Stimulated activated naive CD8-positive, alpha-beta T cell treated with anti-CD3 and anti-CD28 coated beads, Interleukin-15, Interleukin-2, amounts not matched to agents 100 U/mL and 50 U/mL, for 24 hours (primary cell): ENCODE measurements around the gene ZW10.
"Not testable (repeated sequence)": the region's sequence is repeated elsewhere in the genome, so short reads cannot be mapped to it uniquely, and the experiment has no call there.

Source experiments
- ATAC-seq: fragments of 150-1000 bp; cut with Tn5 transposase; one replicate; pipeline ENCODE4 v1.10.0; 2021
- DNase-seq: peaks from one replicate; pipeline ENCODE4 v3.0.0; 2021

ZW10 gene

GRCh38 chr11:113752932-113753331 is 20.6 kb downstream of the ZW10 start:
- ATAC-seq (no peak), DNase-seq (no peak)

- DNase-seq (no peak), ATAC-seq (peak; percentile 65)
These were observed 37.2 kb downstream of the ZW10 start for GRCh38 chr11:113736323-113736722.

- DNase-seq (no peak), ATAC-seq (no peak)
These were observed 41.4 kb downstream of the ZW10 start for GRCh38 chr11:113732092-113732491.

- no peak for DNase-seq
- no peak for ATAC-seq
These were observed 42.4 kb downstream of the ZW10 start for GRCh38 chr11:113730887-113731726.

GRCh38 chr11:113729456-113729855 is 44.0 kb downstream of the ZW10 start:
- DNase-seq, result no peak

DNA sequence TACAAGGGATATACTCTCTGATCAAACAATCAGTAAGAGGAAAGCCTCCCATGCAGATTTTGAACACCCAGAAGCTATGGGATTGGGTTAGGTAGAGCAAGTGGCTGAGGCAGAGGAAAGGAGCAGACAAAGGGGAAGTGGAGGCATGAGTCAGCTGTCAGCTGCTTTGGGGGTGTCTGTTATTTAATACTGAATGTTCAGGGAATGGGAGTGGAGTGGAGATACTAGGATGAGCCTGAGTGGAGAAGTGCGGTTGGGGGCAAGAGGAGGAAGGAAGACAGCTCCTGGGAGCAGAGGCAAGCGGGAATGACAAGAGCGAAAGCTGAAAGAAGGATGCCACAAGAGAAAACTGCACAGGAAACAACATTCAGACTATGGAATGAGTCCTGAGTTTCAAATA is 44.7 kb downstream of the ZW10 start:
- no peak for DNase-seq
- no peak for ATAC-seq

More at GRCh38 chr11:113729456-113729855, 44.0 kb downstream of the ZW10 start:
- peak; percentile 14 for ATAC-seq

GRCh38 chr11:113725913-113726312 is 47.6 kb downstream of the ZW10 start:
- no peak for DNase-seq
- ATAC-seq, result peak; percentile 49

- ATAC-seq, result no peak
These were observed 48.1 kb downstream of the ZW10 start for GRCh38 chr11:113725407-113725806.

DNA sequence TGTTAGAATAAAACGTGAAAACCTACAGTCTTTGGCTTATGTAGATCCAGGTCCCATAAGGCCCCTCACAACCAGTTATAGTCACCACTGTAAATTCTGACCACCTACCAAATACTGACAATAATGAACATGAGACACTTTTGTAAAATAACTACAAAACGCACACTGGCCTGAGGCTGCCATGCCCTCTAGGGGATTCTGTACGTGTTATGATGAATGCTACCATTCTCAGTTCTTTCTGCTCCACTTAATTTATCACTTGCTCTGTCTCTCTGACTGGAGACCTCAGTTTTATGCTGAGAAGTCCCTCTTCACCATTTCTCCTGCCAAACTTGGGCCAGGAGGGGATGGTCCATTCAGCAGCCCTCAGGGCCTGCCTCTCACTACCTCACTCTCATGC is 48.7 kb downstream of the ZW10 start:
- no peak for ATAC-seq

More at GRCh38 chr11:113725407-113725806, 48.1 kb downstream of the ZW10 start:
- DNase-seq, result no peak

DNA sequence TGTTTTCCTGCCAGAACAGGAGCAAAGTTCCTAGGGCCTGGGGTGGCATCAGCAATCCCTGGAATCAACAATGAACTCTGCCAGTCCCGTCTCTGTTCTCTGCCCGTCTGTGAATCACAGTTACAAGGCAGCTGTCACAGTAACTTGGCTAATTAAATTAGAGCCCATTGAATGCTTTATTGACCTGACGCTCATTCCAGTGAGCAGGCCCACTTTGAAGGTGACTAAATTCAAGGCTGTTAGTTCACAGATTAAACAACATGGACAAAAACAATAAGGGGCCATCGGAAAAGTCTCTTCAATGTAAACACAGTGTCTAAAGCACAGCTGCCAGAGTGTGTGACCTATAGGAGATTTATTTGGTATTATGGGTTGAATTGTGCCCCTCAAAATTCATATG is 49.7 kb downstream of the ZW10 start:
- DNase-seq, result no peak
- ATAC-seq, result no peak

More for the DNA sequence above, 48.7 kb downstream of the ZW10 start:
- no peak for DNase-seq

GRCh38 chr11:113722934-113723333 is 50.6 kb downstream of the ZW10 start:
- ATAC-seq (no peak), DNase-seq (no peak)

DNA sequence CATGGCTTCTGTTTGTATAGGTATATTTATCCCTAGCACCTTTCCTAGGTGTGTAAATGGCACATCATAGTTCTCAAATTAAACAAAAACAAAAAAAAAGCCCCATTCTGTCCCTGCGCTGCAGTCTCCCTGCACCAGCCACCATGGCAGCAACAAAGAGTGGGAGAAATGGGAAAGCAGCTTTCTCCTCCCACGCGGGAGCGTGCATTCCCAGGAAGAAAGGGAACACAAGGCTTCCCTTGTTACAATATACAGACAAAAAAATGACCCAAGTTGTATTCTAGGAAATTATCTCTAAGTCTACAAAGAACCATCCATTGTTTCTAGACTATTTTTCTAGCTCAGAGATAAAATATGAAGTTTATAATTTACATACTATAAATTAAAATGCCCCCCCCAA is 51.3 kb downstream of the ZW10 start:
- no peak for ATAC-seq
- no peak for DNase-seq

- DNase-seq (no peak), ATAC-seq (no peak)
These were observed 51.9 kb downstream of the ZW10 start for GRCh38 chr11:113721462-113722066.

DNA sequence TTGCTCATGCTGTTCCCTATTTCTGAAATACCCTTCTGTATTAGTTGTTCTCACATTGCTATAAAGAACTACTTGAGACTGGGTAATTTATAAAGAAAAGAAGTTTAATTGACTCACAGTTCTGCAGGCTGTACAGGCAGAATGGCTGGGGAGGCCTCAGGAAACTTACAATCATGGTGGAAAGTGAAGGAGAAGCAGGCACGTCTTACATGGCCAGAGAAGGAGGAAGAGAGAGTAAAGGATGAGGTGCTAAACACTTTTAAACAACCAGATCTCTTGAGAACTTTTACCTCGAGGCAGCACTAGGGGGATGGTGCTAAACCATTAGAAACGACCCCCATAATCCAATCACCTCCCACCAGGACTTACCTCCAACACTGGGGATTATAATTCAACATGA is 53.0 kb downstream of the ZW10 start:
- not testable (repeated sequence) for DNase-seq, ATAC-seq

DNA sequence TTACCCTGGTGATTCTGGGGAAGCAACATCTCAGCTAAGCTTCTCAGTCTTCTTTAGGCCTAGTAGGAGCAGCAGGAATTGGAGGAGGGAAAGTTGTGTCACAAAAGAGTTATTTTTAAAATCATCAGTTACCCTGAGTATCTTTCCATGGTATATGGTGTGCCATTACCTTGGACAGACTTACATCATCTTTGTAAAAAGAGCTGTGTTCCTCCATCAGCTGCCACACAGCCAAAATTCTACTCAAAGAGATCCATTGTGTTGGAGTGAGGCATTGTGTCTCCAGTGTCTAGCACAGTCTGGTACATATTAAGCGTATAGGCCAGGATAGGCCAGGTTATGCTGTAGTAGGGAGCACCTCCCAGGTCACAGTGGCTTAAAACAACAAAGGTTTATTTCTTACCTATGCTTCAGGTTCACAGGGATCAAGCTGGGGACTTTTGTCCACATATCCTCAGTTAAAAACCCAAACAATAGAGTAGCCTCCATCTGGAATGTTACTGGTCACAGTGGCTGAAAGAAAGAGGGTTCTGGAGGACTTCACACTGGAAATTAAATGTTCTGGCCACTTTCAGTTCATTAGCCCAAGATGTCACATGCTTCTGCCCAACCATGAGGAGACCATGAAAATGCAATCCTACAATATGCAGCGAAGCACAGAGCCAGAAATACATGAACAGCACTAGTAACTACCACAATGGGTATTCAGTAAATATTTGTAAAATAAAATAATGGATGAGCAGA is 57.4 kb downstream of the ZW10 start:
- DNase-seq (no peak), ATAC-seq (no peak)

GRCh38 chr11:113715273-113715672 is 58.2 kb downstream of the ZW10 start:
- ATAC-seq, result no peak
- no peak for DNase-seq

DNA sequence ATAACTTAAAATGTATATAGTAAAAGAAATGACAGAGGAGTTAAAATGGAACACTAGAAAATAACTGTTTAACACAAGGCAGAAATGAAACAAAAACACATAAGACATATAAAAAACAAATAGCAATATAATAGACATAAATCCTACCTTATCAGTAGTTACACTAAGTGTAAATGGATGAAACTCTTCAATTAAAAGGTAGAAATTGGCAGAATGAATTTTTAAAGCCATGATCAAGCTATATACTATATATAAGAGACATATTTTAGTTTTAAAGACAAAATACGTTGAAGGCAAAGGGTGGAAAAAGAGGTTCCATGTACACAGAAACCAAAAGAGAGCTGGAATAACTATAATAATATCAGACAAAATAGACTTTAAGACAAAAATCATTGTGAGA is 62.5 kb downstream of the ZW10 start:
- DNase-seq (no peak), ATAC-seq (no peak)

- ATAC-seq, result no peak
- no peak for DNase-seq
These were observed 67.4 kb downstream of the ZW10 start, which contains the start of gene TMPRSS5 for GRCh38 chr11:113705871-113706655. Gene TMPRSS5 (minus strand): TSS chr11:113706308. CDS start chr11:113706224, 84 bp downstream.

GRCh38 chr11:113703551-113703950 is 69.9 kb downstream of the ZW10 start:
- not testable (repeated sequence) for DNase-seq, ATAC-seq

- ATAC-seq (no peak), DNase-seq (no peak)
These were observed 72.0 kb downstream of the ZW10 start for GRCh38 chr11:113701491-113701890.

DNA sequence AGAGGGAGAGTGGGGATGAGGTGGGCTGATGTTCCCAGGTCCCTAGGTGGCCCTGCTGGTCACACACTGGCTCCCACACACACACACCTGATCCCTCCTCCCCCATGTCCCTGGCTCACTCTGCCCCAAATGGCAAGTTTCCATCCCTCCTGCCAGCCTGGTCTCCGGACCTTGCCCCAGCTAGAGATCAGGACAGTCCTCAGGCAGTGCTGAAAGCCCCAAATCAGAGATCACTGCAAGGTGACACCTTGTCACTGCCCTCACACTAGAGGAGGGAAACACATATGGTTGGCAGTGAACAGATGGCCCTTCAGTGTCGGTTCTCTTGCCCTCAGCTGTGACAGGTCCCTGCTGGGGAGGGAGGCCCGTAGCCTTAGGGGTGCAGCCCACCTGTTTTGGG is 75.0 kb downstream of the ZW10 start:
- ATAC-seq (no peak), DNase-seq (no peak)
